Right lobe of liver (tissue), 4 donors: ENCODE results near the gene HOTAIR.

Source experiments
- CTCF ChIP-seq, 4 donors: fragments of 200-600 bp in 3 of 4; fragments of 450-650 bp in 1 of 4; IDR thresholded peaks; one replicate each; pipeline versions ENCODE4 v1.5.1 to v1.8.0; 2016 to 2022; ENCODE audit warnings: antibody characterized with exemption in 4 of 4, mild to moderate bottlenecking in 2 of 4
- POLR2A ChIP-seq: fragments of 450-650 bp; IDR thresholded peaks from one replicate; pipeline ENCODE4 v1.6.1; 2017; ENCODE audit warnings: antibody characterized with exemption, mild to moderate bottlenecking
- donor health status: DM: no; HTN: no; CAD: no.
- donor health status: DM: no; HTN: no; CAD: no.
- donor health status: DM: no; HTN: yes; CAD: no.

GRCh38 chr12:53927220-53928029 is 47.3 kb downstream of the HOTAIR start:
- TF ChIP-seq POLR2A (no peak), CTCF (IDR thresholded peaks at IDR 0.05) (no peak)
